Gastrocnemius medialis (tissue), 4 donors: ENCODE measurements around the gene POLR3H.

Experiments
- CTCF ChIP-seq, 5 experiments: fragments of 450-650 bp in 3 of 5; fragments of 200-600 bp in 2 of 5; sonication (generic) in 2 of 5; IDR thresholded peaks in 4 of 5; conservative IDR thresholded peaks in 1 of 5; 1 replicate in 4 of 5; 2 replicates in 1 of 5; pipeline ENCODE4 v1.5.1; 2016 to 2019; ENCODE audit warnings: antibody characterized with exemption in 5 of 5, mild to moderate bottlenecking in 3 of 5, moderate library complexity in 3 of 5
- POLR2A ChIP-seq, 2 donors: fragments of 450-650 bp; IDR thresholded peaks; one replicate each; pipeline ENCODE4 v1.6.1; 2017; ENCODE audit warnings: antibody characterized with exemption in 2 of 2, mild to moderate bottlenecking in 2 of 2, moderate library complexity in 2 of 2

- TF ChIP-seq CTCF (IDR thresholded peaks at IDR 0.05 in 4 of 5, conservative IDR thresholded peaks at IDR 0.05 in 1 of 5) (no peak), POLR2A (IDR thresholded peaks at IDR 0.05) (no peak)
Measured at GRCh38 chr22:41487037-41487935, 57.0 kb downstream of the POLR3H start.
